Measurements from ENCODE around the gene ANKRD29.
"Not testable (repeated sequence)": the region's sequence is repeated elsewhere in the genome, so short reads cannot be mapped to it uniquely, and the experiment has no call there.

ANKRD29 gene

DNA sequence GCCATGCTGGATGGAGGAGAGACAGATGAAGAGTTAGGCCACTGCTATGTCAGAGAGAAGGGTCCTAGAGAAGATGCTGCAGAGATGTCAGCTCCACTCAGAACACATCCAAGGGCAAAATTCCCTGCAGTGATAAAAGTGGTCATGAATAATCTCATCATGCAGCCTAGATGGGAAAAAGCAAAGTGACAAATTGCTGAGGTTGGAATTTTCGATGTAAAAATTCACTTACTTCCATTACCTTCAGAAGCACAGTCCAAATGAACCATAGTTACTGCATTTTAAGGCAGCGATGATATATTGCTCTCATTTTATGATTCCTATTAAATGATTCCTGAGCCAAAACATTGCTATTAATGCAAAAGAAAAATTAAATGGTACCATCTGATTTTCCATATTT, 16.4 kb downstream of the ANKRD29 start:
- no peak for DNase-seq (ENCODE audit: extremely low read depth, low read depth)
- TF ChIP-seq, protein P1, sequence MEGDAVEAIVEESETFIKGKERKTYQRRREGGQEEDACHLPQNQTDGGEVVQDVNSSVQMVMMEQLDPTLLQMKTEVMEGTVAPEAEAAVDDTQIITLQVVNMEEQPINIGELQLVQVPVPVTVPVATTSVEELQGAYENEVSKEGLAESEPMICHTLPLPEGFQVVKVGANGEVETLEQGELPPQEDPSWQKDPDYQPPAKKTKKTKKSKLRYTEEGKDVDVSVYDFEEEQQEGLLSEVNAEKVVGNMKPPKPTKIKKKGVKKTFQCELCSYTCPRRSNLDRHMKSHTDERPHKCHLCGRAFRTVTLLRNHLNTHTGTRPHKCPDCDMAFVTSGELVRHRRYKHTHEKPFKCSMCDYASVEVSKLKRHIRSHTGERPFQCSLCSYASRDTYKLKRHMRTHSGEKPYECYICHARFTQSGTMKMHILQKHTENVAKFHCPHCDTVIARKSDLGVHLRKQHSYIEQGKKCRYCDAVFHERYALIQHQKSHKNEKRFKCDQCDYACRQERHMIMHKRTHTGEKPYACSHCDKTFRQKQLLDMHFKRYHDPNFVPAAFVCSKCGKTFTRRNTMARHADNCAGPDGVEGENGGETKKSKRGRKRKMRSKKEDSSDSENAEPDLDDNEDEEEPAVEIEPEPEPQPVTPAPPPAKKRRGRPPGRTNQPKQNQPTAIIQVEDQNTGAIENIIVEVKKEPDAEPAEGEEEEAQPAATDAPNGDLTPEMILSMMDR (IDR thresholded peaks at IDR 0.05; ENCODE audit: low read depth, low read length, missing control alignments): no peak
- H3K4me3 ChIP-seq (replicated peaks; ENCODE audit: low read depth, low read length): no peak overlapping the region

DNA sequence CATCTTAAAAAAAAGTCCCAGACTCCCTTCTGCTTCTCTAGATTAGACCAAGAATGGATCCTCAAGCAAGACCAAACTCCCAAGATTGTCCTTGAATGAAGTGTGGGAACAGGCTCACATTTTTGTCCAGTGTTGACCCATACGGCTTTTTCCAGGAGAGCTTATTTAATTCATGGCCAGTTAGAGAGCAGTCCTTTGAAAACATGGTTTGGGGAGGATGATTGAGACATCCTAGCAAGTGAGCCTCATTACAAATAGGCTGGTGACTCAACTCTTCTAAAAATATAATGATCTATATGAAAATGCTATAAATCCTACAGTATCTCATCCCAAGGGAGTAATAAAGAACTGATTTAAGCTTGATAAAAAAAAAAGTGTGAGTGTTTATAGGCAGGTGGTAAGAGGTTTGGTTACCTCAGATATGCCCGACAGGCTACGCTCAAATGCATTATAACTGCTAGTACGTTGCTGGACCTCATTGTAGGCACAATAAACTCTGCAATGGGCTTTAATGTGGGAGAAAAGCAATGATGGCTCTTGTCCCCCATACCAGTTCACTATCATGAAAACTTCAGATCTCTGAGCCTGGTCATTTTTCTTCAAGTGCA, 17.0 kb downstream of the ANKRD29 start:
- no peak for DNase-seq (ENCODE audit: extremely low read depth, low read depth)
- TF ChIP-seq, protein P1 (IDR thresholded peaks at IDR 0.05; ENCODE audit: low read depth, low read length, missing control alignments): no peak
- H3K4me3 ChIP-seq (replicated peaks; ENCODE audit: low read depth, low read length): no peak overlapping the region

DNA sequence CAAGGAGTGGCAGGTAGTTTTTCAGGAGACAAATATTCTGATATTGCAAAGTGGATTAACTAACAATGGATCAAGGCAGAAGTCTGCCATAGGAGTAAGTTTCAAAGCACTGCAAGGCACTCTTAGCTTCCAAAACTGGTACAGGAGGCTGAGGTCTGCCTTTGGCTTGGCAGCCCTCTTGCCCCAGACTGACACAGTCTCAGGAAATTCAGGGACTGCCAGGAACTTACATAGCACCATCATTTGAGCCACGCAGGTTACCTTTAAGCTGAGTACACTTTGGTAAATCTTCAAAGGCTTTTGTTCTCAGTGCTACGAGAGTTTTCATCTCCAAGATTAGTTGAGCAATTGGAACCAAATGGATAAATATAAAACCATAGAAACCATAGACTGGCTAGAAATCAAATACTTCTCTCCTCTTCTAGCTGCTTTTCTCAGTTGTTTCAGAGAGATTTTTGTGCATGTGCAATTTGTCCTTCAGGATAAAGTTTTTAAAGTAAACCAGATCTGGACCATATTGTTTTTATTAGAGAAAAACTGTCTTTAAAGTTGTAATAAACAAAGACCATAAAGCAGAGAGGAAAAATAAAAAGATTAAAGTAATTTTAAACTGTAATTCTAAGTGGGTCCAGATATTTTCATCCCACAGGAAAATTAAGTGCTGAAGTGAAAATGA, 18.8 kb downstream of the ANKRD29 start:
- no peak overlapping the region for H3K4me3 ChIP-seq (replicated peaks; ENCODE audit: low read depth, low read length)
- no peak for DNase-seq (ENCODE audit: extremely low read depth, low read depth)
- TF ChIP-seq, protein P1 (IDR thresholded peaks at IDR 0.05; ENCODE audit: low read depth, low read length, missing control alignments): no peak

DNA sequence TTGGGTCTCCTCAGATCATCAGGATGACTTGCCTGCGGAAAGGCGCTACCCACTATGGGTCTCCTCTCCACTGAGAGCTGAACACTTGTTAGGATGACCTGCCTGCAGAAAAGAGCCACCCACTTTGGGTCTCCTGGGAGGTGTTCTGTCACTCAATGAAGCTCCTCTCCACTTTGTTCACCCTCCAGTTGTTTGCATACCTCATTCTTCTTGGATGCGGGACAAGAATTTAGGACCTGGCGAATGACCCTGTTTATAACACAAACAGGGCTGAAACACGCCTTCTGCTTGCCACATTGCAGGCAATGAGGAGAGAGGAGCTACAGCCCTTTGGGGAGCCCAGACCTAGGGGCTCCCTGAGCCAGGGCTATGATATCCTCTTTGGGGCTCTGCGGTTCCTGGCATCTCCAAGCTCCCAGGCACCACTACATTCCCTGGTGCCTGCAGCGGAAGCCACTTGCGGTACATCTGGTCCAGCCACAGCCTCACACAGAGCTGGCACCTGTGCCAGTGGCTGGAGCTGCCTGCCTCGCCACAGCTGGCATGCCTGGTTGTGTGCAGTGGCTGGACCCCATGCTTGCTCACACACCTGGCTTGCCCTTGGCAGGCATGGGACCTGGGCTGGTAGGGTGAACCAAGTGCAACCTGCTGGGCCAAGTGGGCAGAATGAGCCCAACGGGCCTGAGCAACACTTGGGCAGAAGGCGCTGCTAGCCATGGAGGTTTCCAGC, 20.6 kb downstream of the ANKRD29 start:
- TF ChIP-seq, protein P1 (IDR thresholded peaks at IDR 0.05; ENCODE audit: low read depth, low read length, missing control alignments): no peak
- H3K4me3 ChIP-seq (replicated peaks; ENCODE audit: low read depth, low read length): no peak overlapping the region
- DNase-seq (ENCODE audit: extremely low read depth, low read depth): no peak

DNA sequence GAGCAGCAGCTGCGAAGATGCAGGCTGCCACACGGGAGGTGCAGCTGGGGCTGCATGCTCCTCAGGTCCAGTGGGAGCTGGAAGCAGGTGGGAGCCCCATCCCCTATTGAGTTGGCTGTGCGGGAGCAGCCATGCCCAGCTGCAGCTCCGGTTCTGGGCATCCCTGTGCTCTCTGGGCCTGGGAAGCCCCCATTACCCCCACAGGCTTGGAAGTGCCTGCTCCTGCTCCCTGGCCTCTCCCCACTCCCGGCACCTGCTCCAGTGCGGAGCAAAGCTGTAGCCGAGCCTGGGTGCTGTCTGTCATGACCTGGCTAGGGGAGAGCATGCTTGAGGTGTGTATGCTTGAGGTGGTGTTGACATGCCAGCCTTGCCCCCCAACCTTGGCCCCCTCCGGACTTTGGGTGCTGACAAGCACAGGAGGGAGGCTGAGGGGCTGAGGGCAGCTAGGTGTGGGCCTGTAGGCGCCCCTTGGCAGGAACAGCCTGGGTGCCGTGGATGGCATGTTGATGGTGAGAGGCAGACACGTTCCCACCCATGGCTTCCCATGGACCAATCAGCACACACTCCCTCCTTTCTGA, 21.5 kb downstream of the ANKRD29 start:
- H3K4me3 ChIP-seq (replicated peaks; ENCODE audit: low read depth, low read length): no peak overlapping the region
- TF ChIP-seq, protein P1 (IDR thresholded peaks at IDR 0.05; ENCODE audit: low read depth, low read length, missing control alignments): no peak
- DNase-seq (ENCODE audit: extremely low read depth, low read depth): no peak

DNA sequence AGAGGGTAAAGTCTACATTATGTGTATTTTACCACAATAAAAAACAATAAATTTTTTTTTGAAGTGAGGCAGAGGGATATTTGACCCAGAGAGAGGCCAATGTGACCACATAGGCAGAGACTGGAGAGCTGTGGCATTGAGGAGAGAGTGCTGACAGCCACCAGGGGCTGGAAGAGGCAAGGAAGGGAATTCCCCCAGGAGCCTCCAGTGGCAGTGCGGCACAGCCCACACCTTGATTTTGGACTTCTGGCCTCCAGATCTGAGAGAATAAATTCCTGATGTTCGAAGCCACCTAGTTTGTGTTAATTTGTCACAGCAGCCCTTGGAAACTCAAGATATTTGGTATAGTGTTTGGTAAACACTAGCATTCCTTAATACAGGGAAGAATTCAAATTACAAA, 22.7 kb downstream of the ANKRD29 start:
- DNase-seq (ENCODE audit: extremely low read depth, low read depth): no peak
- TF ChIP-seq, protein P1 (IDR thresholded peaks at IDR 0.05; ENCODE audit: low read depth, low read length, missing control alignments): no peak
- no peak overlapping the region for H3K4me3 ChIP-seq (replicated peaks; ENCODE audit: low read depth, low read length)

DNA sequence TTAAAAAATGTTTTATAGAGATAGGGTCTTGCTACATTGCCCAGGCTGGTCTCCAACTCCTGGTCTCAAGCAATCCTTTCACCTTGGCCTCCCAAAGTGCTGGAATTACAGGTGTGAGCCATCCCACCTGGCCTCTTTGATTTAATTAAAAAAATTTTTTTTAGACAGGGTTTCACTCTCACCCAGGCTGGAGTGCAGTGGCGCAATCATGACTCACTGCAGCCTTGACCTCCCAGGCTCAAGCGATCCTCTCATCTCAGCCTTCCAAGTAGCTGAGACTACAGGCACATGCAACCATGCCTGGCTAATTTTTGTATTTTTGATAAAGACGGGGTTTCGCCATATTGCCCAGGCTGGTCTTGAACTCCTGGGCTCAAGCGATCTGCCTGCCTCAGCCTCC, 26.3 kb downstream of the ANKRD29 start:
- DNase-seq (ENCODE audit: extremely low read depth, low read depth); H3K4me3 ChIP-seq (replicated peaks; ENCODE audit: low read depth, low read length): not testable (repeated sequence)
